ENCODE data around the gene MARK4.

GRCh38 chr19:45247136-45247535 is 3.9 kb upstream of the MARK4 start:
- TF ChIP-seq CTCF (IDR thresholded peaks at IDR 0.05; ENCODE audit: insufficient read depth, low read length, poor library complexity, severe bottlenecking) = no peak
- no peak for TF ChIP-seq EZH2phosphoT487 (conservative IDR thresholded peaks at IDR 0.05; ENCODE audit: low read length)

Measured in SU-DHL-6 (cell line).